GM18951 (cell line): ENCODE data around the gene INKA1.
A peak's percentile ranks its signal among the peaks of the same experiment; 100 is the strongest.
"Not testable (repeated sequence)": the region's sequence is repeated elsewhere in the genome, so short reads cannot be mapped to it uniquely, and the experiment has no call there.

Experiments used
- POLR2A ChIP-seq: IDR thresholded peaks from 4 replicates; pipeline ENCODE4 v1.6.1; 2011; ENCODE audit warnings: mild to moderate bottlenecking; ENCODE audit not compliant: insufficient read length, insufficient read depth; ENCODE audit errors: extremely low read depth
- in situ Hi-C: fragments of 300-500 bp; cut with MboI; formaldehyde crosslinking; loops from one replicate; pipeline ENCODE4 v1.12.0; 2022; ENCODE audit warnings: low sequenced_read_pairs, mixed read lengths, inconsistent platforms; ENCODE audit not compliant: unreplicated experiment

Gene INKA1

DNA sequence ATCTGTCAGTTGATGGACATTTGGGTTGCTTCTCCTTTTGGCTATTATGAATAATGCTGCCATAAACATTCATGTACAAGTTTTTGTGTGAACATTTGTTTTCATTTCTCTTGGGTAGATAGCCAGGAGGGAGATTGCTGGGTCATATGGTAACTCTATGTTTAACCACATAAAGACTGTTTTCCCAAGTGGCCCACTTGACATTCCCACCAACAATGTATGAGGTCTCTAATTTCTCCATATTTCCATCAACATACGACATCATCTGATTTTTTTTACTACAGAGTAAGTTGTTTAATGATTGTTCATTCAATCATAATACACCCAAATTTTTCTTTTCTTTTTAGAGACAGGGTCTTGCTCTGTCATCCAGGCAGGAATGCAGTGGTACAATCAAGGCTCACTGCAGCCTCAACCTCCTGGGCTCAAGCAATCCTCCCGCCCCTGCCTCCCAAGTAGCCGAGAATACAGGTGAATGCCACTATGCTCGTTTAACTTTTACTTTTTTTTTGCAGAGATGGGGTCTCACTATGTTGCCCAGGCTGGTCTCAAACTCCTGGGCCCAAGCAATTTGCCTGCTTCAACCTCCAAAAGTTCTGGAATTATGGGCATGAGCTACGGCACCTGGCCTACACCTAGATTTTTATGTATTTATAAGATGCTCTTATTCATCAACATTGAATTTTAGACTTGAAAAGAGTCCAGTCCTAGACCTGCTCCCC lies 23.5 kb upstream of the INKA1 start:
- in situ Hi-C loops = no loop called here
- no peak for TF ChIP-seq POLR2A

DNA sequence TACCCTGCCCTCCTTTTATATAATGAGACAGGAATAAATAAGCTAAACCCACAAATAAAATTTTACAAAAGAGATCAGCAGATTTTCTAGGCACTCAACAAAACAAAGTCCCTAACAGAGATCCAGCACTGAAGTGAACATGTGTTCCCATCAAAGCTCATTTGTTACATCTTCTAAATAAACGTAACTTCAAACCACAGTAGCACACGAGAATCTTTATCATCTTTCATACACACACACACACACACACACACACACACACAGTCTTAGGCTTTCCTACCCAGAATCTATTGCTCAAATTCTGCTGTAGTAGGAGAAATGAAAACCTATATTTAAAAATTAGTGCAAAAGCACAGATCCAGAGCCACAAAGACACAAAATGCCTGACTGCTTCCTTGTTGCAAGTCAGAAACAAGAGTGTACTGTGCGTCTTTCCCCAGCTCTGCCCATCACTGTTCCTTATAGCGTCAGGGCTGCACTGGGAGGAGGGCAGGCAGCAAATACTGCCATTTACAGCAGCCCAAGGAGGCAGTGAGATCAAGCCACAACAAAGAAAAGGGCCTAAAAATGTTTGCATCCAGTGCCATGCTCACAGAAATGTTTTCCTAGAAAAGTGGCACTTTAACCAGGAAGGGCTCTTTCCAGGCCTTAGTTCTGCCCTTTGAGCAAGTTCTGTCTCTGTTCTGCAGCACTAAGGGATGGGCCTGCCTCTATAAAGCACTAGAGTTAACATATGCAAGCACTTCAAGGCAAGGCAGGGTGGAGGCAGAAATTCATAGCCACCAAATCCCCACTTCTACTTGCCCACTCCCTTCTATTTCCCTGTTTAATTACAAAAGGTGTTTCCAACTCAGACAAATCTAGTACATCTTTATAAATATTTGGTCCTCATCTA lies 22.7 kb upstream of the INKA1 start:
- no peak for TF ChIP-seq POLR2A
- in situ Hi-C loops = no loop called here

DNA sequence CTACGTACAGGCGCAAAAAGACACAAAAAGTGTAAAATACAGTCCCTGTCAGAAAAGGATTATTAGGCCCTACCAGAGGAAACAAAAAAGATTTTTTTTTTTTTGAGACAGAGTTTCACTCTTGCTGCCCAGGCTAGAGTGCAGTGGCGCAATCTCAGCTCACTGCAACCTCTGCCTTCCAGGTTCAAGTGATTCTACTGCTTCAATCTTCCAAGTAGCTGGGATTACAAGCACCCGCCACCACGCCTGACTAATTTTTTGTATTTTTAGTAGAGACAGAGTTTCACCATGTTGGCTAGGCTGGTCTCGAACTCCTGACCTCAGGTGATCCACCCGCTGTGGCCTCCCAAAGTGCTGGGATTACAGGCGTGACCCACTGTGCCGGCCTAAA lies 22.1 kb upstream of the INKA1 start:
- in situ Hi-C loops = not testable (repeated sequence)

GRCh38 chr3:49781415-49782199 lies 21.5 kb upstream of the INKA1 start:
- TF ChIP-seq POLR2A = no peak
- in situ Hi-C loops = no loop called here

DNA sequence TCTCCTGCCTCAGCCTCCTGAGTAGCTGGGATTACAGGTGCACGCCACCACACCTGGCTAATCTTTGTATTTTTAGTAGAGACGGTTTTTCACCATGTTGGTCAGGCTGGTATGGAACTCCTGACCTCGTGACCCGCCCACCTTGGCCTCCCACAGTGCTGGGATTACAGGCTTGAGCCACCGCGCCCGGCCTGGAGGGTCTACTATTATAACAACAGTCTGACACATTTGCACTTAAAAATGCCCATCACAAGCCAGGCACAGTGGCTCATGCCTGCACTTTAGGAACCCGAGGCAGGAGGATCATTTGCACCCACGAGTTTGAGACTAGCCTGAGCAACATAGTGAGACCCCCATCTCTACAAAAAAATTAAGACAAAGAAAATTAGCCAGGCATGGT lies 20.8 kb upstream of the INKA1 start:
- in situ Hi-C loops = not testable (repeated sequence)

- in situ Hi-C loops = no loop called here
- TF ChIP-seq POLR2A = no peak
Observed at GRCh38 chr3:49785565-49786356, 17.3 kb upstream of the INKA1 start.

DNA sequence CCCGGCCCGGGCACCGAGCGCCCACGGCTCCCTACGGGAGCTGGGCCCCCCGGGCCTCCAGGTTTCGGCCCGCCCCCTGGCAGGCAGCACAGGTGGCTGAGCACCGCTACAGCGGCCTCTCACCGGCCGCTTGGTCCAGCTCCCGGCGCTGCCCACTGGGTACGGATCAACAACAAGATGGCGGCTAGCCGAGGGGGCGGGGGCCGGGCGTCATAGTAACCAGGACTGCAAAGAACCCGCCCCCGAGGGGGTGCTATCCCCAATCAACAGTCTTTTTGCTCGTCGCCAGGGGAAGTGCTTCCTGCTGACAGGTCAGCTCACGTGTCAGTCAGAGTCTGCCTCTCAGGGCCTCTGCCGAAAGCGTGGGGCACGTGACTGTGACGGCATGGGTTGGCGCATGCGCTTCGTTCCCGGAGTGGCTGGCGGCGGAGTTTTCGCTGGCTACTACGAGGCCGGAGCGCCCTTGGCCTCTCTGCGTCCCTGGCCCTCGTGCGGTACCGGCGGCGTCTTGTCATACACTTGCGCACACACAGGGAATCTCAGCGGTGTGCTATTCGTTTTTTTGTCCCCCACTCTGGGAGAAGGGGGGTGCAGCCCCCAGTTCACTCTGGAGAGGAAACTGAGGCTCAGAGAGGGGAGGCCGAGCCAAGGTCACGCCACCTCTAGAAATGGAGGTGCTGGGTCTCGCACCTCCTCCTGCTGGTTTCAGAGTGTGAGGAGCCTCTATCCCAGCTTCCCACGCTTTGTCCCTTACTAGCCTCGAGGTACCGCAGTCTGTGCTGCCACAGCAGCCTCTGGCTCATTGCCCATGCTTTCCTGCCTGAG lies 16.5 kb upstream of the INKA1 start, which contains the start of gene IP6K1:
Gene IP6K1 (minus strand): TSS at position 186 of the 825 bp plus-strand sequence. CDS start 38,502 bp downstream, outside the sequence.
- TF ChIP-seq POLR2A = peak; percentile 95
- in situ Hi-C loops = no loop called here

DNA sequence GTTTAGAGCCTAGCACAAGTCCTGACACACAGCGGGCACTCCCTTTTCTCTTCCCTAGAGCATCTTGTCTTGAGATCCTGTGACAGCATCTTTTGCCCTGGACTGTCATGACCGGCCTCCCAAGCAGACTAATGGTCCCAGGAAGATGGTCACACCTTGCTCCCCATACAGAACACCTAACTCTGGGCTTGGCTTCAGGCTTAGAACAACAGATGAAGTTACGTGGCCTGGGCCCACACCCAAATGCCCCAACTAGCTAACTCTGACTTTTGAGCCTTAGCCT lies 15.9 kb upstream of the INKA1 start:
- in situ Hi-C loops = no loop called here
- no peak for TF ChIP-seq POLR2A

- TF ChIP-seq POLR2A = no peak
- in situ Hi-C loops = no loop called here
Observed at GRCh38 chr3:49787536-49787935, 15.5 kb upstream of the INKA1 start.

DNA sequence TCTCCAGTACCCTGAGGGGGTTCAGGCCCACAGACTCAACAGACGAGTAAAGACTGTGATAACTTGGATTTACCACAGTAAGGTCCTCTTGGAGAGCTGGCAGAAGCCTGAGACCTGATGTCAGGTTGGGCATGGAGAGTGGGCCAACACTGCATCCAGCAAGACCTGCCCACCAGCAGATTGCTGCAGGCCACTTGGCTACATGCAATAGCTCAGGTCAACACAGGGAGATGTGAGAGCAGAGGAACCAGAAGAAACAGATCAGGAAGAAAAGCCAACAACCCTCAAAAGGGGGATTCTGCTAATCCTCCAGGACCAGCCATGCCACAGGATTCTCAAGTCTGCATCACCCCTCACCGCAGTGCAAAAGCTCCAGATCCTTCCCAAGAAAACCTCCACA lies 15.0 kb upstream of the INKA1 start:
- no peak for TF ChIP-seq POLR2A
- in situ Hi-C loops = no loop called here

DNA sequence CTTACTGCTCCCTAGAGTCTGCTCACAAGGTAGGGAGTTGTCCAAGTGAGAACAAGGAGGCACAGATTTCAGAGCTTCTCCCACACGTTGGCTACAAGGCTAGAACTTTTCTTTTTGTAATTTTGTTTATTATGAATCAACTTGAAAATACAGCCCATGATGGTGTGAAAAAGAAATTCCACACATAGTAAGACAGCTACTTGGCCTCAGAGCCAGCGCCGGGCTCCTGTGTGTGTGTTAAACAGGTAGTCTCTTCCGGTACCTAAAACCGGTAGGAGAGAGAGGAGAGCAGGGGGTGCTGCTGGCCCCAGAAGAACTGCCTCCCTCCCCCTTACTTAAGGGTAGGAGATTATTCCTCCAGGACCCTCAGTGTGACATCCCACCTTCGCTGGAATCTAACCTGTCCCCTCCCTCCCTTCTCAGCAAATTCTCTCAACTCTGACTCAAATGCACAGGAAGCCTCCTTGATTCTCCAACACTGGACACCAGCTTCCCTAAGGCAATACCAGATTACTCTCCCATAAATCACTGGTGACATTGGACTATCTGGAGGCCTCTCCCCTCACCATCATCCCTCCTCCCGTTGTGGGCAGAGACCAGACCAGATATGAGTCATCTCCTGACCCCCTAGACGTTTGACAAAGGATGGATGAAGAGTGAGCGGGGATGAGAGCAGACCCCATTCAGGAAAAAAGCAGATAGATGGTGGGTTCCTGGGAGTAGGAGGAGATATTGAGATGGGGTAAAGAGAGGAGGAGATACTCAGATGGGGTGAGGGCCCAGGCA lies 12.2 kb upstream of the INKA1 start:
- in situ Hi-C loops = no loop called here
- no peak for TF ChIP-seq POLR2A

DNA sequence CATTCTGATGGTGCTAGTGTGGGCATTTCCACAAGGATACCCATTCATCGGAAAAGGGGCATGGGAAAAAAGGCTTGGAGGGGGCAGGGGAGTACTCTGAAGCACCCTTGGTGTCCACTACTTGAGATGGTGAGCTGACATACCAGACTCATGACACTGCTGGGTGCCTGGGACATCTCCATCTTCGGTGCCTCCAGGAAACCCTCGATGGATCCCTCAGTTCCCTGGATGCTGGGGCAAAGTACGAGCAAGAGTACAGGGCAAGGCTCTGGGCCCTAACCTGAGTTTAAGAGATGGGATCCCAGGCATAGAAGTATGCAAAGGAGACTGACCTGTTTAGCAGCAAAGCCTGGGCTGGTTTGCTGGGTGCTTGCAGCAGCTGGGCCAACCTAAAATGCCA lies 11.5 kb upstream of the INKA1 start:
- no peak for TF ChIP-seq POLR2A
- in situ Hi-C loops = no loop called here
